22Rv1 (cell line): Measurements from ENCODE around the gene FGF4.

ENCODE experiments used
- H3K27ac ChIP-seq: fragments of 450-650 bp; 2 replicates; pipeline ENCODE4 v1.5.1; 2017
- CTCF ChIP-seq: fragments of 450-650 bp; IDR thresholded peaks from 2 replicates; pipeline ENCODE4 v1.5.1; 2017; ENCODE audit warnings: mild to moderate bottlenecking
- ZFX ChIP-seq: fragments of 450-650 bp; IDR thresholded peaks from 2 replicates; pipeline ENCODE4 v1.6.1; 2017; ENCODE audit warnings: antibody characterized with exemption, borderline replicate concordance

The FGF4 gene

DNA sequence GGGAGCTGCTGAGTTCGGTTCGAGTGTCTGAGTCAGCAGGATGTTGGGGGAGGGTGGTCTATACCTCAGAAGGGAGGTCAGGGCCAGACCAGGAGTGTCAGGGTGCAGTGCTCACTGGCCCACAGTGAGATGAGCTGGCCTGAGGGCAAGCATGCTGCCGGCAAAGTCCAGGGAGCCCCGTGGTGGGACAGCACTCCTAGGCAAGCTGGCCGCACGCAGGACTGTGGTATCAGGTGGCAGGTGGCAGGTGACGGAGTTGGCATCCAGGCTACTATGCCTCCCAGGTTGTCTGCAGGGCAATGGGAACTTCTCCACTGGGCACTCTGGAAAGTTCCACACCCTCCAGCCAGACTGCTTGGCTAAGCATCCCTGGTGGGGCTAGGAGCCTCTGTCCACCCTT, 39.3 kb upstream of the FGF4 start:
- no peak for TF ChIP-seq CTCF
- no peak overlapping the region for H3K27ac ChIP-seq

DNA sequence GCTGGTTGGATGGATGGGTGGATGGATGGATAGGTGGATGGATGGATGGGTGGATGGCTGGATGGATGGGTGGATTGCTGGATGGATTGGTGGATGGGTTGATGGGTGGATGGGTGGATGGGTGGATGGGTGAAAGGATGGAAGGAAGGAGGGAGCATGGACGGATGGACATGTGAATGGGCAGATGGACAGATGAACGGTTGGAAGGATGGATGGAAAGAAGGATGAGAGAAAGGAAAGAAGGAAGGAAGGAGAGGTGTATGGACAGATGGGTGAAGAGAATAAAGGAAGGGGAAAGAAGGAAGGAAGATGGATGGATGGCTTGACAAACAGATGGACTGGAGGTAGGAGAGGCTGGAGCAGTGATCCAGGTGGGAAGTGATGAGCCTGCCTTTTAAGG, 38.7 kb upstream of the FGF4 start:
- TF ChIP-seq CTCF: no peak
- TF ChIP-seq ZFX: no peak
- H3K27ac ChIP-seq: no peak overlapping the region

GRCh38 chr11:69812946-69813345, 37.8 kb upstream of the FGF4 start:
- TF ChIP-seq CTCF (no peak), ZFX (no peak)
- no peak overlapping the region for H3K27ac ChIP-seq

- no peak for TF ChIP-seq CTCF
- no peak for TF ChIP-seq ZFX
- no peak overlapping the region for H3K27ac ChIP-seq
Measured at GRCh38 chr11:69812256-69812655, 37.1 kb upstream of the FGF4 start.

DNA sequence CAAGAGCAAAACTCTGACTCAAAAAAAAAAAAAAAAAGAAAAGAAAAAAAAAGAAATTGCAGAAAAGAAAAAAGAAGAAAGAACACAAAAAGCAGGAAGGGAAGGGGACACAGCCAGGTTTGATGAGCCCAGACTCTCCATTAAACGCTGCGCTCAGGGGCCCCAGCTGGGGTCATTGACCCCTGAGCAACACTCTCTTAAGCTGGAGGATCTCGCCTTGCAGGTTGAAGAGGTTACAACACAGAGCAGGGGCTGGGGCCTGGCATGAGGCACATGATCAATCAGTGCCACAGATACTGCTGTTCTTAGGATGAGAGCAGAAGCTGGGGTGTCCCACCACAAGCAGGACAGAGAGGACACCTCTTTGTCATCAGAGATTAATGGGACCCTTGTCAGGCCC, 36.3 kb upstream of the FGF4 start:
- H3K27ac ChIP-seq: no peak overlapping the region
- TF ChIP-seq ZFX (no peak), CTCF (no peak)

- TF ChIP-seq CTCF: no peak
- TF ChIP-seq ZFX: no peak
Measured at GRCh38 chr11:69810289-69811118, 35.4 kb upstream of the FGF4 start.

DNA sequence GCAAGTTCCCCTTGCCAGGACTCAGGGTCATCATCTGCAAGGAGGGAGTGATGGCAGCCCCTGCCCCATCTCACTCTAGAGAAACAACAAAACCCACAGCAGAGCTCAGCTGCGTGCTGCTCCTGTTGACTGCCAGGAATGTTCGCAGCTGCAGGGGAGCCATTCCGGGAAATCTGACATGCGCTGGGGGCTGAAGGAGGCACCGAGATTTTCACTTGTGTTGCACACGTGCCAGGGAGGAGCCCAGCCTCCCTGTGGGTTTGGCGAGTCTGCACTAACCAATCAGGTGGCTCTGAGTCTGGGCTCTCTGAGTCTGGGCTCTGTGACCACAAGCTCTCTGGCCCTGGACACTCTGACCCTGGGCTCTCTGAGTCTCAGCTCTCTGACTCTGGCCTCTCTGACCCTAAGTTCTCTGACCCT, 33.5 kb upstream of the FGF4 start:
- TF ChIP-seq ZFX: no peak
- no peak for TF ChIP-seq CTCF
- no peak overlapping the region for H3K27ac ChIP-seq

More at GRCh38 chr11:69810289-69811118, 35.4 kb upstream of the FGF4 start:
- no peak overlapping the region for H3K27ac ChIP-seq
